ENCODE results near the gene LMF1. TPM values are rescaled to one million over a fixed set of nuclear protein-coding genes. Genes with fewer than 3 reads are reported as not detected.

LMF1 gene
- total and polyA plus RNA-seq, 9 of the 15 experiments (the other 6 are each of a cell fraction or from before 2014, with no cell fraction given) = 0.11 to 1.6 (median 0.55) TPM; not detected in 1

GRCh38 chr16:807347-808084, 163.3 kb downstream of the LMF1 start (continued):
- TF ChIP-seq, protein P1, sequence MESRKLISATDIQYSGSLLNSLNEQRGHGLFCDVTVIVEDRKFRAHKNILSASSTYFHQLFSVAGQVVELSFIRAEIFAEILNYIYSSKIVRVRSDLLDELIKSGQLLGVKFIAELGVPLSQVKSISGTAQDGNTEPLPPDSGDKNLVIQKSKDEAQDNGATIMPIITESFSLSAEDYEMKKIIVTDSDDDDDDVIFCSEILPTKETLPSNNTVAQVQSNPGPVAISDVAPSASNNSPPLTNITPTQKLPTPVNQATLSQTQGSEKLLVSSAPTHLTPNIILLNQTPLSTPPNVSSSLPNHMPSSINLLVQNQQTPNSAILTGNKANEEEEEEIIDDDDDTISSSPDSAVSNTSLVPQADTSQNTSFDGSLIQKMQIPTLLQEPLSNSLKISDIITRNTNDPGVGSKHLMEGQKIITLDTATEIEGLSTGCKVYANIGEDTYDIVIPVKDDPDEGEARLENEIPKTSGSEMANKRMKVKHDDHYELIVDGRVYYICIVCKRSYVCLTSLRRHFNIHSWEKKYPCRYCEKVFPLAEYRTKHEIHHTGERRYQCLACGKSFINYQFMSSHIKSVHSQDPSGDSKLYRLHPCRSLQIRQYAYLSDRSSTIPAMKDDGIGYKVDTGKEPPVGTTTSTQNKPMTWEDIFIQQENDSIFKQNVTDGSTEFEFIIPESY (CRISPR knock-in tag; IDR thresholded peaks at IDR 0.05) = no peak; the same call in 1 of the 2 replicates
- TF ChIP-seq HBP1 (CRISPR knock-in tag; IDR thresholded peaks at IDR 0.05) = no peak
- no peak for TF ChIP-seq RBM25 (IDR thresholded peaks at IDR 0.05; ENCODE audit: low read depth, low read length, severe bottlenecking)
- TF ChIP-seq ZNF324 (CRISPR knock-in tag; IDR thresholded peaks at IDR 0.05) = no peak
- no peak for TF ChIP-seq ZBTB34 (CRISPR knock-in tag; IDR thresholded peaks at IDR 0.05)
- TF ChIP-seq CCAR2 (IDR thresholded peaks at IDR 0.05; ENCODE audit: low read depth, low read length) = no peak
- TF ChIP-seq AFF1 (IDR thresholded peaks at IDR 0.05; ENCODE audit: low read depth in 1 of 2, partially characterized antibody in 2 of 2) = no peak
- TF ChIP-seq SNAPC5 (CRISPR knock-in tag; IDR thresholded peaks at IDR 0.05) = no peak
- TF ChIP-seq RAD21 (CRISPR knock-in tag; conservative IDR thresholded peaks at IDR 0.05 in 1 of 2, IDR thresholded peaks at IDR 0.05 in 1 of 2) = no peak
- TF ChIP-seq MAX (CRISPR knock-in tag; IDR thresholded peaks at IDR 0.05) = peak; percentile 66; the same call in 1 of the 2 replicates
- no peak for TF ChIP-seq RBM15 (IDR thresholded peaks at IDR 0.05; ENCODE audit: insufficient read depth, low read length)
- TF ChIP-seq MCM2 (IDR thresholded peaks at IDR 0.05; ENCODE audit: low read depth) = no peak
- TF ChIP-seq POLR2H (tag; IDR thresholded peaks at IDR 0.05; ENCODE audit: low read depth) = no peak; the same call in 1 of the 2 replicates
- peak; percentile 42; the same call in 1 of the 2 replicates for TF ChIP-seq KLF1 (tag; IDR thresholded peaks at IDR 0.05)
- TF ChIP-seq GTF2A2 (tag; IDR thresholded peaks at IDR 0.05) = no peak

Measured in K562 (cell line).